Activated CD4-positive, alpha-beta T cell treated with anti-CD3 and anti-CD28 coated beads for 24 hours (primary cell): ENCODE measurements around the gene CTSO.
"Not testable (repeated sequence)": the region's sequence is repeated elsewhere in the genome, so short reads cannot be mapped to it uniquely, and the experiment has no call there.

ENCODE experiments used
- DNase-seq, 2 donors: peaks; one replicate each; pipeline ENCODE4 v3.0.0-alpha.2; 2020; ENCODE audit warnings: low read depth in 2 of 2

The CTSO gene

DNA sequence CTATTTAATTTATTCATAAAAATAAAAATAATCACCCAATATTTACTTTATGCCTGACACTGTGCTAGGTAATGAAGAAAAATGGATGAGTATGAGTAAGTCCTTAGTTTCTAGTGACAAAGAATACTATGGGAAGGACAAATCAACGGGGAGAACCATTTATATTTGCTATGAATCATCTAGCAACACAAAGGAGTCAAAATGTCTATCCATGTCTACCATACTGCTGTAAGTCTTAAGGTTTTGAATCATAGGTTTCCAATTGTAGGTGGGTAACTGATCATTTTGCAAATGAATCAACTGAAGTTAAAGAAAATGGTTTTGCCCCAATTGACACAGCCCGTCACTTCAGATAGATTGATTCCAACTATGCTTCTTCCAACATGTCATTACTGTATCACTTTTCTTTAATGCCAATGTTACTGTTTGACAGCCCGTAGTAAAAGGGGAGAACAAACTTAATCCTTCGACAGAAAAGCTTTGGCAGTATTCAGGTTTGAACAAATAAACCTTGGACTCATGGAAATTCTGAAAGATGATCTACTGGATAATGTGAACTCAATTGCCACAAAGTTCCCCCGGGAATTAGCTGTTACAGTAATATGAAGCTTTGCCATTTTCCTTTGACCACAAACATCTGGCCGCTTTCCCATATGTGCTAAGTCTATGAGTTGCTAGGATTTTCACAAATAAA, 47.0 kb downstream of the CTSO start:
- no peak for DNase-seq

DNA sequence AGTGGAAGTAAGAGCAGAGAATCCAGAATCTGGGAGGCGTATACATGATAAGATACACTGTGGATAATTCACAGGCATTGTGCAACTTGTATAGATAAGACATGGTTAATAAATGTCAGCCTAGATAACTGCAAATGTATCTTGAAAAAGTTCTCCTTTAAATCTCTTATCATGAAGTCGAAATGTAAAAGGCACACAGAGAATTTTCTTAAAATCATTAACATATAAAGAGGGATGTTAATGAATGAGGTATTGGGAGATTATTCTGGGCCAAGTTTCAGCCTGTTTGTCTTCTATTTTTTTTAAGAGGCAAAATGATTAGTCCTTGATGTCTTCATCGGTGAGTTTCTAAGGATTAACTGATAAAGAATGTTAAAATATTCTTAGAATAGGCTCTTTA, 49.3 kb downstream of the CTSO start:
- DNase-seq: no peak

GRCh38 chr4:155903453-155903852, 50.2 kb downstream of the CTSO start, which contains the start of gene TDO2:
TSS of gene TDO2 (plus strand) at chr4:155903696. CDS start at chr4:155903759, 63 bp downstream.
- DNase-seq: no peak

DNA sequence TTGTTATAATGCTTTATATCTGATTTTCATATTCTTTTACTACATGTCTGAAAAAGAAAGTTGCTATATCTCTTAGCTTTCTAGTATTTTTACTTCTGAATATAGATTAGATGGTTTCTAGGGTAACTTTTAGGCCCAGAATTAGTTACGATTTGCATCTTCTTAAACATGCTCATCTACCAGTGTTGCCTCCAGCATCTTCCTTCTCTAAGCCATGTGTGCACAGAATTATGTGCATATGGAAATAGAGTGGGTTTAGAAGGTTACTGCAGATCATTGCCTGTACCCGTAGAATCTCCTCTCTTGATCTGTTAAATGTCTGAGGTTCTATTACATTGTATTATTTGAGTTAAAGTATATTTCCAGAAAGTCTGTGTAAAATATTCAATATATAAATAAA, 52.7 kb downstream of the CTSO start:
- DNase-seq: no peak

- no peak for DNase-seq
Measured at GRCh38 chr4:155900381-155900780, 53.3 kb downstream of the CTSO start.

DNA sequence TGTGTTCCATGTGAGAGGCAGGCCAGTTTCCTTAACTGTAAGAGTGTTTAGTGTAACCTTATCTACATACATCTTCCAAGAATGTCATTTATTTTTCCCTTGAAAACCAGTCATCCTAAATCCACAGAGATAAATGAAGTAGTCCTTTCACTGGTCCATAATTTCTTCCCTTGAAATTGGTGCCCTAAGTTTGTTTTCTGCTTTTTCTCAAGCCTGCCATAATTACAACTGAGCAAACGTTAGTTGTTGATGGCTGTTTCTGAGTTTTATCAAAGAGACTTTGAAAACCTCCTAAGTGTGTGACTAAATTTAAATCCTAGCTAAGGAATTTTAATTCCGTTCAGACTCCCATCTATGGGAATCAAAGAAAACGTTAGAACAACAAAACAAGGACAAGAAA, 53.8 kb downstream of the CTSO start:
- no peak for DNase-seq

- not testable (repeated sequence) for DNase-seq
Measured at GRCh38 chr4:155898371-155898770, 55.3 kb downstream of the CTSO start.

DNA sequence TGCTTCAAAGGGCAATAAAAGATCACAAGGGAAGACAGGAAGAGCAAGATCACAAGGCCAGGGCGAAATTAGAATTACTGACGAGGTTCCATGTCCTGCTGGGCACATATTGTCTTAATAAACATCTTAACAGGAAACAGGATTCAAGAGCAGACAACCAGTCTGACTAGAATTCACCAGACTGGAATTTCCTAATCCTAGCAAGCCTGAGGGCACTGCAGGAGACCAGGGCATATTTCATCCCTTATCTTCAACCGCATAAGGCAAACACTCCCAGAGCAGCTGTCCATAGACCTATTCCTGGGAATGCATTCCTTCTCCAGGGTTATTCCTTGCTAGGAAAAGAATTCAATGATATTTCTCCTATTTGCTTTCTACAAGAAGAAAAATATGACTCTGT, 62.6 kb downstream of the CTSO start:
- DNase-seq: no peak

- no peak for DNase-seq
Measured at GRCh38 chr4:155889946-155890345, 63.7 kb downstream of the CTSO start.

- no peak for DNase-seq
Measured at GRCh38 chr4:155889031-155889793, 64.5 kb downstream of the CTSO start.

GRCh38 chr4:155887847-155888570, 65.7 kb downstream of the CTSO start:
- no peak for DNase-seq

GRCh38 chr4:155887045-155887444, 66.6 kb downstream of the CTSO start:
- DNase-seq: no peak

- DNase-seq: no peak
Measured at GRCh38 chr4:155885666-155886065, 68.0 kb downstream of the CTSO start.

GRCh38 chr4:155883895-155884294, 69.8 kb downstream of the CTSO start:
- no peak for DNase-seq

- no peak for DNase-seq
Measured at GRCh38 chr4:155881555-155881954, 72.1 kb downstream of the CTSO start.

DNA sequence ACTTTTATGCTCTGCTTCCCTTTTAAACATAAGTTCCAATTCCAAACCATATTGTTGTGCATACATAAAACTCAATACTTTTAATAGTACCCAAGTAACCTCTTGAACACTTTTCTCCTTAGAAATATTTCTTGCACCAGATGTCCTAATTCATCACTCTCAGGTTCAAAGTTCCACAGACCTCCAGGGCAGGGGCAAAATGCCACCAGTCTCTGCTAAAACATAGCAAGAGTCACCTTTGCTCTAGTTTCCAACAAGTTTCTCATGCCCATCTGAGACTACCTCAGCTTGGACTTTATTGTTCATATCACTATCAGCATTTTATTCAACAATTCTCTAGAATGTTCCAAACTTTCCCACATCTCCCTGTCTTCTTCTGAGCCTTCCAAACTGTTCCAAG, 73.9 kb downstream of the CTSO start:
- no peak for DNase-seq

GRCh38 chr4:155878611-155879010, 75.1 kb downstream of the CTSO start:
- DNase-seq: no peak

- DNase-seq: no peak
Measured at GRCh38 chr4:155877971-155878370, 75.7 kb downstream of the CTSO start.

- DNase-seq: no peak
Measured at GRCh38 chr4:155875878-155876277, 77.8 kb downstream of the CTSO start.
